H1 (cell line): Measurements from ENCODE around the gene DCDC2B. TPM values are rescaled to one million over a fixed set of nuclear protein-coding genes. Genes with fewer than 3 reads are reported as not detected.

Experiments
- FOSL1 ChIP-seq: IDR thresholded peaks from 2 replicates; pipeline ENCODE4 v1.6.1; 2011; ENCODE audit warnings: mild to moderate bottlenecking, low read depth, low read length, moderate library complexity; ENCODE audit not compliant: insufficient read depth
- HDAC2 ChIP-seq, 2 experiments: fragments of 300-600 bp in 1 of 2; sonication (generic) in 1 of 2; IDR thresholded peaks; 2 replicates each; pipeline ENCODE4 v1.6.1; 2011 to 2012; ENCODE audit warnings: low read depth in 2 of 2, low read length in 2 of 2, mild to moderate bottlenecking in 2 of 2, moderate library complexity in 2 of 2, borderline replicate concordance in 1 of 2, inconsistent platforms in 1 of 2
- RFX5 ChIP-seq: IDR thresholded peaks from 2 replicates; pipeline ENCODE4 v1.6.1; 2011; ENCODE audit warnings: low read depth, low read length, improper control_type of control experiment, borderline replicate concordance
- polyA plus RNA-seq, 7 experiments: library from polyadenylated mRNA; depleted of rRNA in 3 of 7; stranded (reverse) in 5 of 7; unstranded in 2 of 7; fragments of >200 nt in 5 of 7; fragments of 200-250 nt in 2 of 7; gene quantifications; 1 replicate in 5 of 7; 2 replicates in 1 of 7; 4 replicates in 1 of 7; pipeline versions ENCODE4 v1.2.1 to v1.2.3, GENCODE V29; 2011 to 2013; ENCODE audit warnings: missing spikeins in 2 of 7, mixed read lengths in 2 of 7
- total RNA-seq: library from RNA; stranded (reverse); fragmentation: NEBNext Ultra II Directional; extraction: Animal tissue kit (Norgen Biotek cat#: 25700); gene quantifications from 2 replicates; pipeline ENCODE4 v1.2.1, GENCODE V29; 2021

The DCDC2B gene
- total and polyA plus RNA-seq, 2 of the 8 experiments (the other 6 are each of a cell fraction or from before 2014, with no cell fraction given), result not detected

- no peak for TF ChIP-seq RFX5
- TF ChIP-seq HDAC2 (IDR thresholded peaks at IDR 0.05; ENCODE audit: borderline replicate concordance in 1 of 2, low read depth in 2 of 2, low read length in 2 of 2), result no peak
- TF ChIP-seq FOSL1, result no peak
Observed at GRCh38 chr1:32192220-32192948, 16.5 kb upstream of the DCDC2B start (continued).
